Upper lobe of left lung (tissue), 6 donors: ENCODE measurements around the gene MUC6. TPM values are rescaled to one million over a fixed set of nuclear protein-coding genes. Genes with fewer than 3 reads are reported as not detected.

Source experiments
- ATAC-seq, 2 donors: fragments of 200-7000 bp; cut with Tn5 transposase; one replicate each; pipeline ENCODE4 v1.9.1; 2022; ENCODE audit warnings: mild to moderate bottlenecking in 2 of 2, moderate library complexity in 2 of 2; ENCODE audit not compliant: low FRiP score in 2 of 2
- DNase-seq, 2 donors: peaks; one replicate each; pipeline ENCODE4 v3.0.0-alpha.2; 2019 to 2020
- H3K27ac ChIP-seq, 4 donors: fragments of 200-600 bp; sonication (generic); one replicate each; pipeline ENCODE4 v1.5.1; 2016 to 2019
- H3K27me3 ChIP-seq, 4 donors: fragments of 200-600 bp; sonication (generic); one replicate each; pipeline ENCODE4 v1.5.1; 2017 to 2019
- H3K36me3 ChIP-seq, 4 donors: fragments of 200-600 bp; sonication (generic); one replicate each; pipeline ENCODE4 v1.5.1; 2016 to 2019
- H3K4me1 ChIP-seq, 4 donors: fragments of 200-600 bp; sonication (generic); one replicate each; pipeline ENCODE4 v1.5.1; 2018 to 2019
- H3K4me3 ChIP-seq, 4 donors: fragments of 200-600 bp; sonication (generic); one replicate each; pipeline ENCODE4 v1.5.1; 2017 to 2019; ENCODE audit warnings: mild to moderate bottlenecking in 2 of 4, moderate library complexity in 1 of 4
- H3K9me3 ChIP-seq, 4 donors: fragments of 200-600 bp; sonication (generic); one replicate each; pipeline ENCODE4 v1.5.1; 2018 to 2019
- EP300 ChIP-seq, 4 donors: sonication (generic); formaldehyde crosslinking; IDR thresholded peaks; one replicate each; pipeline ENCODE4 v1.5.1; 2017; ENCODE audit warnings: antibody characterized with exemption in 4 of 4, control low read depth in 2 of 4
- POLR2A ChIP-seq, 4 donors: fragments of 450-650 bp; IDR thresholded peaks; one replicate each; pipeline ENCODE4 v1.5.1; 2016 to 2017; ENCODE audit warnings: antibody characterized with exemption in 4 of 4, mild to moderate bottlenecking in 2 of 4
- POLR2AphosphoS5 ChIP-seq, 2 donors: sonication (generic); formaldehyde crosslinking; IDR thresholded peaks; one replicate each; pipeline ENCODE4 v1.5.1; 2017; ENCODE audit warnings: antibody characterized with exemption in 2 of 2
- WGBS, 2 donors: methylation state at CpG; one replicate each; pipeline ENCODE4 v1.1.5; 2017 to 2018; 5-methylcytosine and 5-hydroxymethylcytosine counted together
- total RNA-seq, 6 donors: library from RNA; depleted of rRNA in 4 of 6; stranded (reverse); fragments of >200 nt in 4 of 6; gene quantifications; one replicate each; pipeline versions ENCODE4 v1.1.0 to v1.2.1, GENCODE V29; 2016 to 2021
- TF ChIP-seq, protein P1 (sequence below), 6 experiments: fragments of 450-650 bp in 4 of 6; fragments of 200-600 bp in 2 of 6; sonication (generic) in 2 of 6; IDR thresholded peaks; one replicate each; pipeline ENCODE4 v1.5.1; 2016 to 2019; ENCODE audit warnings: antibody characterized with exemption in 6 of 6
- donor health status: DM: no; HTN: no; CAD: no; lungs with moderate emphysema.
- donor health status: DM: no; HTN: yes; CAD: no; lungs with severe emphysema.

MUC6 gene
- total RNA-seq, 6 donors from 2014 or later = 0.06 to 4.2 (median 0.51) TPM; not detected in 3

DNA sequence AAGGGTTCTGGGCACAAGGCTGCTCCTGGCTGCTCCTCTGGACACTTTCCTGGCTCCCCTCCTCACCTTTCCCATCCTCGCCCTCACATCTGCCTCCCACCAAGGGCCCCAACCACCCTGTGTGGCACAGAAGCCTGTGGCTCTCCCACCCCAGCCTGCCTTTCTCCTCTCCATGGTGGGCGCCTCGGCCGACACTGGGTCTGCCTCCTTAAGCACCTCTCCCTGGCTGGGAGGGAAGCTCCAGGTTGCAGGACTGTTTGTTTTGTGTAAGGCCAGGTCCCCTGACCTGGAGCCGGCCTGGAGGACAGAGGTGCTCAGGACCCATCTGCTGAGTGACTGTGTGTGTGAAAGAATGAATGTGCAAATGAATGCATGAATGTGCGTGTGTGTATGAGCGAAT, 14.1 kb downstream of the MUC6 start:
- Histone ChIP-seq H3K4me3 (no peak overlapping the region), H3K27ac (no peak overlapping the region), H3K9me3 (no peaks in the 10 kb centered on the region), H3K27me3 (no peaks in the 10 kb centered on the region), H3K36me3 (peaks cover 0 to 5% (median 0%) of the 10 kb centered on the region in 4 donors), H3K4me1 (no peaks in the 10 kb centered on the region)
- DNase-seq (no peak), ATAC-seq (no peak)
- TF ChIP-seq POLR2AphosphoS5 (IDR thresholded peaks at IDR 0.05) (no peak), EP300 (IDR thresholded peaks at IDR 0.05) (no peak), POLR2A (IDR thresholded peaks at IDR 0.05) (no peak)
- TF ChIP-seq, protein P1, sequence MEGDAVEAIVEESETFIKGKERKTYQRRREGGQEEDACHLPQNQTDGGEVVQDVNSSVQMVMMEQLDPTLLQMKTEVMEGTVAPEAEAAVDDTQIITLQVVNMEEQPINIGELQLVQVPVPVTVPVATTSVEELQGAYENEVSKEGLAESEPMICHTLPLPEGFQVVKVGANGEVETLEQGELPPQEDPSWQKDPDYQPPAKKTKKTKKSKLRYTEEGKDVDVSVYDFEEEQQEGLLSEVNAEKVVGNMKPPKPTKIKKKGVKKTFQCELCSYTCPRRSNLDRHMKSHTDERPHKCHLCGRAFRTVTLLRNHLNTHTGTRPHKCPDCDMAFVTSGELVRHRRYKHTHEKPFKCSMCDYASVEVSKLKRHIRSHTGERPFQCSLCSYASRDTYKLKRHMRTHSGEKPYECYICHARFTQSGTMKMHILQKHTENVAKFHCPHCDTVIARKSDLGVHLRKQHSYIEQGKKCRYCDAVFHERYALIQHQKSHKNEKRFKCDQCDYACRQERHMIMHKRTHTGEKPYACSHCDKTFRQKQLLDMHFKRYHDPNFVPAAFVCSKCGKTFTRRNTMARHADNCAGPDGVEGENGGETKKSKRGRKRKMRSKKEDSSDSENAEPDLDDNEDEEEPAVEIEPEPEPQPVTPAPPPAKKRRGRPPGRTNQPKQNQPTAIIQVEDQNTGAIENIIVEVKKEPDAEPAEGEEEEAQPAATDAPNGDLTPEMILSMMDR (IDR thresholded peaks at IDR 0.05) = no peak
- 87 to 93% methylated on average over 7 of the region's 7 CpGs for WGBS, 2 donors

DNA sequence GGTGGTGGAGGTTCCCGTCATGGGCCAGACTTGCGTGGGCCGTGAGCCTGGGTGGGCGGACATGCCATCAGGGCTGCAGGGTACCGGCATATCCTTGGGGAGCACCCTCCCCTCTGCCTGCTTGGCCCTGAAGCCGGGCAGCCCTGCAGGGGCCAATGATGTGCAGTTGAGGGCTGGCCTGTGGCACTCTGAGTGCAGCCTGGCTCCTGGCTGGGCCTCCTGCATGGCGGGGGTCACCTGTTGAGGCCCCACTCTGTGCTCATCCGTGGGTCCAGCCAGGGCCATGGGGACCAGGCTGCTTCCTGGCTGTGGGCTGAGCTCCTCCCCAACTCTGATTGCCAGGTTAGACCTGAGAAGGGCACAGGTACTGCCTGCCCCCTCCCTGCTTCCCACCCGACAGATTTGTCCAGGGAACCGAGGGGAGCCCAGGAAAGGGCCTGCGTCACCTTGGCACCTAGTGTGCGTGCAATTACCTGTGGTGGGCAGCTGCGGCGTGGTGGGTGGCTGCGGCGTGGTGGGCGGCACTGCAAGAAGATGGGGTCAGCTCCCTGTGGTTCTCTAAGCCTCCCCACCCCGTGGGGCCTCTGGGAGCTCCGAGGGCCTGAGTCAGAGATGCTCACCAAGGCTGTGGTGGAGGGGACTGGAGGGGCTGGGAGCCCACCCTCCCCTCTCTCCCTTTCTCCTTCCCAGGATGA, 16.2 kb downstream of the MUC6 start:
- H3K36me3 ChIP-seq = peaks cover 0 to 5% (median 0%) of the 10 kb centered on the region in 4 donors
- H3K4me3 ChIP-seq = no peak overlapping the region
- H3K4me1 ChIP-seq = no peaks in the 10 kb centered on the region
- no peak for ATAC-seq
- 87 to 95% methylated on average over 10 to 19 of the region's 19 CpGs for WGBS, 2 donors
- no peaks in the 10 kb centered on the region for H3K27me3 ChIP-seq
- no peaks in the 10 kb centered on the region for H3K9me3 ChIP-seq
- peak in 1 of 2 donors; percentile 66 for DNase-seq
- no peak overlapping the region for H3K27ac ChIP-seq
- TF ChIP-seq POLR2AphosphoS5 (IDR thresholded peaks at IDR 0.05) (no peak), POLR2A (IDR thresholded peaks at IDR 0.05) (no peak), EP300 (IDR thresholded peaks at IDR 0.05) (no peak)
- TF ChIP-seq, protein P1 (IDR thresholded peaks at IDR 0.05) = no peak

DNA sequence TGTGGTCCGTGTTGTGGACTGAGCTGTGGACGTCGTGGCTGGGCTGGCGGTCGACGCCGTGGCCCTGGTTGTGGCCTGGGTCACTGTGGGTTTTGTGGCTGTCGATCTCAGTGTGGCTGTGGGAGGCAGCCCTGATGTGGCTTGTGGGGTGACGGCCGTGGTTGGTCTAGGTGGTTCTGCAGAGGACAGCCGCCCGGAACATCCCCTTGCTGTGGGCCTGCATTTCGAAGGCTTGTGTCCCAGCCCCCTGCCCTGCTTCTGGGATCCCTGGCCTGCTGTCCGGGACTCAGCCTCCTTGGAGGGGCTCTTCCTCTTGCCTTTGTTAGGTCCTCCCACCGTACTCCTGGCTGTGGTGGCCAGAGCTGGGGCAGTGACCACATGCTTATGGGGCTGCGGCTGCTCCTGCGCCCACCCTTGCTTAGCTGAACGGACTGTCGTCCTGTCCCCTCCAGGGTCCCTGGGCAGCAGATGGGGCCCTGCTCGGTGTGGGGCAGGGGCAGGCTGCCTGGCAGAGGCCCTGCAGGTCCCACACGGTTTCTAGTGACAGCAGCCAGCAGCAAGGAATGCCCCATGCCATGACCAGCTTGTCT, 17.1 kb downstream of the MUC6 start:
- Histone ChIP-seq H3K9me3 (no peaks in the 10 kb centered on the region), H3K4me1 (no peaks in the 10 kb centered on the region), H3K27ac (no peak overlapping the region), H3K36me3 (peaks cover 0 to 4% (median 0%) of the 10 kb centered on the region in 4 donors), H3K4me3 (no peak overlapping the region), H3K27me3 (no peaks in the 10 kb centered on the region)
- DNase-seq (peak in 1 of 2 donors; percentile 65), ATAC-seq (no peak)
- 88 to 96% methylated on average over 16 to 17 of the region's 21 CpGs for WGBS, 2 donors
- TF ChIP-seq POLR2AphosphoS5 (IDR thresholded peaks at IDR 0.05) (no peak), EP300 (IDR thresholded peaks at IDR 0.05) (no peak)

DNA sequence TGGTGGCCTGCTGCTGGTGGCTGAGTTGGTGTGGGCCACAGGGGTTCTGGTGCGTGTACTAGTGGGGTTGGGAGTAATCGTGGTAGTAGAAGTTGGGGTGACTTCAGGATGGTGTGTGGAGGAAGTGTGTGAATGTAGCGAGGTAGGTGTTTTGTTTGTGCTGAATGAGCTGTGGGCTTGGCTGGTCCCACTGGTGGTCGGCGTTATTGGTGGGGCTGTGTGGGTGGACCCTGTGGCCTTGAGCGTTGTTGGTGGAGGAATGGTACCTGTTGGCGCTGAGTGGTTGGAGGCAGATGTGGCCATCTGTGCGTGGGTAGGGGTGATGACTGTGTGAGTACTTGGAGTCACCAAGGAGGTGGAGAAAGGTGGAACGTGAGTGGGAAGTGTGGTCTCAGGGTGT, 18.4 kb downstream of the MUC6 start:
- 76 to 83% methylated on average over 9 of the region's 9 CpGs for whole genome bisulfite sequencing, 2 donors

More for the DNA sequence above, 18.4 kb downstream of the MUC6 start:
- TF ChIP-seq EP300 (IDR thresholded peaks at IDR 0.05) (no peak), POLR2AphosphoS5 (IDR thresholded peaks at IDR 0.05) (no peak), POLR2A (IDR thresholded peaks at IDR 0.05) (no peak)
- TF ChIP-seq, protein P1 (IDR thresholded peaks at IDR 0.05) = no peak
- H3K4me3 ChIP-seq = no peak overlapping the region
- no peak for ATAC-seq
- no peak overlapping the region for H3K27ac ChIP-seq
- H3K36me3 ChIP-seq = peaks cover 0 to 10% (median 4%) of the 10 kb centered on the region in 4 donors
- H3K4me1 ChIP-seq = no peaks in the 10 kb centered on the region
- H3K9me3 ChIP-seq = no peaks in the 10 kb centered on the region
- DNase-seq = peak in 1 of 2 donors; percentile 19
- no peaks in the 10 kb centered on the region for H3K27me3 ChIP-seq
